ENCODE results near the gene NRDE2.

The NRDE2 gene

GRCh38 chr14:90331497-90332270 is at the start of gene NRDE2:
TSS of gene NRDE2 (minus strand) at chr14:90331941. CDS start at chr14:90331904, 37 bp downstream.
- peak; percentile 100 for DNase-seq

GRCh38 chr14:90381011-90381786 is 49.5 kb upstream of the NRDE2 start:
- peak; percentile 53 for DNase-seq

- DNase-seq = no peak
Measured at GRCh38 chr14:90379106-90379505, 47.4 kb upstream of the NRDE2 start.

- DNase-seq = no peak
Measured at GRCh38 chr14:90378249-90378648, 46.5 kb upstream of the NRDE2 start.

- peak; percentile 63 for DNase-seq
Measured at GRCh38 chr14:90375934-90376333, 44.2 kb upstream of the NRDE2 start.

GRCh38 chr14:90374813-90375212 is 43.1 kb upstream of the NRDE2 start:
- DNase-seq = no peak

- DNase-seq = no peak
Measured at GRCh38 chr14:90373887-90374286, 42.1 kb upstream of the NRDE2 start.

- peak; percentile 17 for DNase-seq
Measured at GRCh38 chr14:90368946-90369721, 37.4 kb upstream of the NRDE2 start.

GRCh38 chr14:90362558-90362896 is 30.8 kb upstream of the NRDE2 start:
- DNase-seq = no peak

GRCh38 chr14:90361865-90362557 is 30.3 kb upstream of the NRDE2 start:
- no peak for DNase-seq

GRCh38 chr14:90358359-90358758 is 26.6 kb upstream of the NRDE2 start:
- no peak for DNase-seq

GRCh38 chr14:90356925-90357324 is 25.2 kb upstream of the NRDE2 start:
- DNase-seq = no peak

- peak; percentile 21 for DNase-seq
Measured at GRCh38 chr14:90355540-90356518, 24.1 kb upstream of the NRDE2 start.

GRCh38 chr14:90354551-90355298 is 23.0 kb upstream of the NRDE2 start:
- no peak for DNase-seq

GRCh38 chr14:90349739-90350138 is 18.0 kb upstream of the NRDE2 start:
- no peak for DNase-seq

GRCh38 chr14:90348270-90348669 is 16.5 kb upstream of the NRDE2 start:
- DNase-seq = no peak

GRCh38 chr14:90345239-90345557 is 13.5 kb upstream of the NRDE2 start:
- DNase-seq = no peak

GRCh38 chr14:90344331-90345238 is 12.8 kb upstream of the NRDE2 start:
- no peak for DNase-seq

GRCh38 chr14:90342327-90342726 is 10.6 kb upstream of the NRDE2 start:
- DNase-seq = no peak

- DNase-seq = no peak
Measured at GRCh38 chr14:90341784-90342183, 10.0 kb upstream of the NRDE2 start.
